Measurements from ENCODE around the gene CCDC66. TPM values are rescaled to one million over a fixed set of nuclear protein-coding genes. Genes with fewer than 3 reads are reported as not detected.

CCDC66 gene
- polyA plus RNA-seq, 1 of the 3 experiments (the other 2 are of a cell fraction) = 4.6 TPM

GRCh38 chr3:56590814-56591213 is 33.8 kb downstream of the CCDC66 start:
- Histone ChIP-seq H3K79me2 (ENCODE audit: insufficient read depth) (no peaks in the 10 kb centered on the region), H3K9ac (no peak overlapping the region), H2AFZ (ENCODE audit: low read depth) (no peak overlapping the region), H3K9me2 (no peaks in the 10 kb centered on the region), H3K27ac (ENCODE audit: low read depth in 2 of 2, low read length in 1 of 2) (no peak overlapping the region), H3K9me3 (no peaks in the 10 kb centered on the region), H3K4me2 (no peak overlapping the region), H3K4me3 (ENCODE audit: low read depth in 2 of 2, low read length in 1 of 2) (no peak overlapping the region), H3K4me1 (ENCODE audit: control insufficient read depth in 1 of 2, insufficient read depth in 2 of 2, low read depth in 1 of 2, low read length in 1 of 2) (no peaks in the 10 kb centered on the region), H3K36me3 (replicated peaks in 1 of 2; ENCODE audit: control insufficient read depth in 1 of 2, insufficient read depth in 2 of 2, low read length in 1 of 2) (peaks cover 11 to 24% of the 10 kb centered on the region in 2 experiments), H3F3A (replicated peaks; ENCODE audit: insufficient read depth) (no peaks in the 10 kb centered on the region), H3K27me3 (ENCODE audit: insufficient read depth) (no peaks in the 10 kb centered on the region), H4K20me1 (ENCODE audit: insufficient read depth) (no peaks in the 10 kb centered on the region)
- no peak for TF ChIP-seq MEF2A (IDR thresholded peaks at IDR 0.05; ENCODE audit: borderline replicate concordance, low read depth)
- TF ChIP-seq, protein P1, sequence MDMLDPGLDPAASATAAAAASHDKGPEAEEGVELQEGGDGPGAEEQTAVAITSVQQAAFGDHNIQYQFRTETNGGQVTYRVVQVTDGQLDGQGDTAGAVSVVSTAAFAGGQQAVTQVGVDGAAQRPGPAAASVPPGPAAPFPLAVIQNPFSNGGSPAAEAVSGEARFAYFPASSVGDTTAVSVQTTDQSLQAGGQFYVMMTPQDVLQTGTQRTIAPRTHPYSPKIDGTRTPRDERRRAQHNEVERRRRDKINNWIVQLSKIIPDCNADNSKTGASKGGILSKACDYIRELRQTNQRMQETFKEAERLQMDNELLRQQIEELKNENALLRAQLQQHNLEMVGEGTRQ (IDR thresholded peaks at IDR 0.05; ENCODE audit: borderline replicate concordance, low read depth, low read length) = no peak
- ChIA-PET POLR2A (no interaction called here), CTCF (interaction anchor here (1.4 kb wide), 1 partner anchor 96 kb away, joined by 3 read pairs; no protein-coding TSS in a partner anchor)
- WGBS (ENCODE audit: low lambda C conversion rate) = 68% methylated on average over 1 of the region's 1 CpG
- no peak for DNase-seq

GRCh38 chr3:56591262-56591661 is 34.3 kb downstream of the CCDC66 start:
- WGBS (ENCODE audit: low lambda C conversion rate) = 94% methylated on average over 2 of the region's 2 CpGs
- POLR2A ChIA-PET = no interaction called here

More at GRCh38 chr3:56591262-56591661, 34.3 kb downstream of the CCDC66 start:
- Histone ChIP-seq H2AFZ (ENCODE audit: low read depth) (no peak overlapping the region), H3K4me3 (ENCODE audit: low read depth in 2 of 2, low read length in 1 of 2) (no peak overlapping the region), H3K9me3 (no peaks in the 10 kb centered on the region), H3K4me1 (ENCODE audit: control insufficient read depth in 1 of 2, insufficient read depth in 2 of 2, low read depth in 1 of 2, low read length in 1 of 2) (no peaks in the 10 kb centered on the region), H3K27ac (ENCODE audit: low read depth in 2 of 2, low read length in 1 of 2) (no peak overlapping the region), H3K4me2 (no peak overlapping the region), H3K36me3 (replicated peaks in 1 of 2; ENCODE audit: control insufficient read depth in 1 of 2, insufficient read depth in 2 of 2, low read length in 1 of 2) (peaks cover 11 to 26% of the 10 kb centered on the region in 2 experiments), H3K27me3 (ENCODE audit: insufficient read depth) (no peaks in the 10 kb centered on the region), H3K79me2 (ENCODE audit: insufficient read depth) (no peaks in the 10 kb centered on the region), H3F3A (replicated peaks; ENCODE audit: insufficient read depth) (no peaks in the 10 kb centered on the region), H3K9me2 (no peaks in the 10 kb centered on the region), H3K9ac (no peak overlapping the region), H4K20me1 (ENCODE audit: insufficient read depth) (no peaks in the 10 kb centered on the region)
- TF ChIP-seq RXRA (IDR thresholded peaks at IDR 0.05; ENCODE audit: borderline replicate concordance, low read depth) (no peak), EP300 (IDR thresholded peaks at IDR 0.05; ENCODE audit: borderline replicate concordance in 1 of 2, low read depth in 1 of 2, low read length in 1 of 2) (no peak), YY1 (IDR thresholded peaks at IDR 0.05; ENCODE audit: low read depth) (no peak), CHD2 (IDR thresholded peaks at IDR 0.05; ENCODE audit: low read length, partially characterized antibody) (no peak), NRF1 (IDR thresholded peaks at IDR 0.05; ENCODE audit: low read depth, low read length) (no peak), FOSL2 (IDR thresholded peaks at IDR 0.05; ENCODE audit: borderline replicate concordance, low read depth) (no peak), TCF12 (IDR thresholded peaks at IDR 0.05) (no peak), RAD21 (IDR thresholded peaks at IDR 0.05; ENCODE audit: low read length) (no peak), POLR2AphosphoS5 (IDR thresholded peaks at IDR 0.05; ENCODE audit: low read depth, low read length) (no peak), TEAD4 (IDR thresholded peaks at IDR 0.05; ENCODE audit: borderline replicate concordance, insufficient read depth) (no peak), GABPA (IDR thresholded peaks at IDR 0.05; ENCODE audit: low read depth) (no peak), JUND (IDR thresholded peaks at IDR 0.05) (no peak), USF1 (IDR thresholded peaks at IDR 0.05; ENCODE audit: borderline replicate concordance, low read depth) (no peak), MXI1 (IDR thresholded peaks at IDR 0.05; ENCODE audit: low read depth, low read length) (no peak), SMC3 (IDR thresholded peaks at IDR 0.05; ENCODE audit: low read depth, low read length) (no peak)
- TF ChIP-seq, protein P2, sequence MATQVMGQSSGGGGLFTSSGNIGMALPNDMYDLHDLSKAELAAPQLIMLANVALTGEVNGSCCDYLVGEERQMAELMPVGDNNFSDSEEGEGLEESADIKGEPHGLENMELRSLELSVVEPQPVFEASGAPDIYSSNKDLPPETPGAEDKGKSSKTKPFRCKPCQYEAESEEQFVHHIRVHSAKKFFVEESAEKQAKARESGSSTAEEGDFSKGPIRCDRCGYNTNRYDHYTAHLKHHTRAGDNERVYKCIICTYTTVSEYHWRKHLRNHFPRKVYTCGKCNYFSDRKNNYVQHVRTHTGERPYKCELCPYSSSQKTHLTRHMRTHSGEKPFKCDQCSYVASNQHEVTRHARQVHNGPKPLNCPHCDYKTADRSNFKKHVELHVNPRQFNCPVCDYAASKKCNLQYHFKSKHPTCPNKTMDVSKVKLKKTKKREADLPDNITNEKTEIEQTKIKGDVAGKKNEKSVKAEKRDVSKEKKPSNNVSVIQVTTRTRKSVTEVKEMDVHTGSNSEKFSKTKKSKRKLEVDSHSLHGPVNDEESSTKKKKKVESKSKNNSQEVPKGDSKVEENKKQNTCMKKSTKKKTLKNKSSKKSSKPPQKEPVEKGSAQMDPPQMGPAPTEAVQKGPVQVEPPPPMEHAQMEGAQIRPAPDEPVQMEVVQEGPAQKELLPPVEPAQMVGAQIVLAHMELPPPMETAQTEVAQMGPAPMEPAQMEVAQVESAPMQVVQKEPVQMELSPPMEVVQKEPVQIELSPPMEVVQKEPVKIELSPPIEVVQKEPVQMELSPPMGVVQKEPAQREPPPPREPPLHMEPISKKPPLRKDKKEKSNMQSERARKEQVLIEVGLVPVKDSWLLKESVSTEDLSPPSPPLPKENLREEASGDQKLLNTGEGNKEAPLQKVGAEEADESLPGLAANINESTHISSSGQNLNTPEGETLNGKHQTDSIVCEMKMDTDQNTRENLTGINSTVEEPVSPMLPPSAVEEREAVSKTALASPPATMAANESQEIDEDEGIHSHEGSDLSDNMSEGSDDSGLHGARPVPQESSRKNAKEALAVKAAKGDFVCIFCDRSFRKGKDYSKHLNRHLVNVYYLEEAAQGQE (IDR thresholded peaks at IDR 0.05; ENCODE audit: low read depth, low read length) = no peak
- TF ChIP-seq, protein P3, sequence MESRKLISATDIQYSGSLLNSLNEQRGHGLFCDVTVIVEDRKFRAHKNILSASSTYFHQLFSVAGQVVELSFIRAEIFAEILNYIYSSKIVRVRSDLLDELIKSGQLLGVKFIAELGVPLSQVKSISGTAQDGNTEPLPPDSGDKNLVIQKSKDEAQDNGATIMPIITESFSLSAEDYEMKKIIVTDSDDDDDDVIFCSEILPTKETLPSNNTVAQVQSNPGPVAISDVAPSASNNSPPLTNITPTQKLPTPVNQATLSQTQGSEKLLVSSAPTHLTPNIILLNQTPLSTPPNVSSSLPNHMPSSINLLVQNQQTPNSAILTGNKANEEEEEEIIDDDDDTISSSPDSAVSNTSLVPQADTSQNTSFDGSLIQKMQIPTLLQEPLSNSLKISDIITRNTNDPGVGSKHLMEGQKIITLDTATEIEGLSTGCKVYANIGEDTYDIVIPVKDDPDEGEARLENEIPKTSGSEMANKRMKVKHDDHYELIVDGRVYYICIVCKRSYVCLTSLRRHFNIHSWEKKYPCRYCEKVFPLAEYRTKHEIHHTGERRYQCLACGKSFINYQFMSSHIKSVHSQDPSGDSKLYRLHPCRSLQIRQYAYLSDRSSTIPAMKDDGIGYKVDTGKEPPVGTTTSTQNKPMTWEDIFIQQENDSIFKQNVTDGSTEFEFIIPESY (IDR thresholded peaks at IDR 0.05; ENCODE audit: borderline replicate concordance, low read depth) = no peak
- TF ChIP-seq, protein P1 (IDR thresholded peaks at IDR 0.05; ENCODE audit: borderline replicate concordance, low read depth, low read length) = no peak
- DNase-seq = no peak
- CTCF ChIA-PET = interaction anchor here (0.5 to 1.4 kb wide), 2 partner anchors 57 to 97 kb away, joined by 3 read pairs; no protein-coding TSS in a partner anchor

Data from SK-N-SH (cell line).